Brain pericyte (primary cell): ENCODE measurements around the gene ATP1B1.
"Not testable (repeated sequence)": the region's sequence is repeated elsewhere in the genome, so short reads cannot be mapped to it uniquely, and the experiment has no call there.

ENCODE experiments used
- DNase-seq: peaks from one replicate; pipeline ENCODE4 v3.0.0-alpha.2; 2012; ENCODE audit warnings: low read depth, low spot score

The ATP1B1 gene

GRCh38 chr1:169115891-169116585, 9.5 kb downstream of the ATP1B1 start:
- no peak for DNase-seq

GRCh38 chr1:169117014-169117413, 10.5 kb downstream of the ATP1B1 start:
- DNase-seq: no peak

- DNase-seq: no peak
Observed at GRCh38 chr1:169117599-169117998, 11.1 kb downstream of the ATP1B1 start.

- DNase-seq: no peak
Observed at GRCh38 chr1:169118227-169118626, 11.7 kb downstream of the ATP1B1 start.

- no peak for DNase-seq
Observed at GRCh38 chr1:169119405-169119804, 12.9 kb downstream of the ATP1B1 start.

GRCh38 chr1:169120066-169120465, 13.6 kb downstream of the ATP1B1 start:
- no peak for DNase-seq

GRCh38 chr1:169121146-169121923, 14.8 kb downstream of the ATP1B1 start:
- DNase-seq: no peak

GRCh38 chr1:169122976-169123375, 16.5 kb downstream of the ATP1B1 start:
- no peak for DNase-seq

- no peak for DNase-seq
Observed at GRCh38 chr1:169124459-169124858, 18.0 kb downstream of the ATP1B1 start.

GRCh38 chr1:169125597-169125996, 19.1 kb downstream of the ATP1B1 start:
- not testable (repeated sequence) for DNase-seq

- no peak for DNase-seq
Observed at GRCh38 chr1:169126335-169126734, 19.8 kb downstream of the ATP1B1 start.

- no peak for DNase-seq
Observed at GRCh38 chr1:169127305-169127704, 20.8 kb downstream of the ATP1B1 start.

- no peak for DNase-seq
Observed at GRCh38 chr1:169128562-169128961, 22.1 kb downstream of the ATP1B1 start.

- no peak for DNase-seq
Observed at GRCh38 chr1:169129109-169129784, 22.8 kb downstream of the ATP1B1 start.

GRCh38 chr1:169130683-169131082, 24.2 kb downstream of the ATP1B1 start:
- no peak for DNase-seq

- no peak for DNase-seq
Observed at GRCh38 chr1:169132512-169133227, 26.2 kb downstream of the ATP1B1 start.

GRCh38 chr1:169133228-169133576, 26.7 kb downstream of the ATP1B1 start:
- DNase-seq: no peak

GRCh38 chr1:169133801-169134502, 27.5 kb downstream of the ATP1B1 start:
- DNase-seq: no peak

GRCh38 chr1:169137357-169137756, 30.9 kb downstream of the ATP1B1 start:
- DNase-seq: no peak

- no peak for DNase-seq
Observed at GRCh38 chr1:169138866-169139670, 32.6 kb downstream of the ATP1B1 start.

GRCh38 chr1:169141356-169141755, 34.9 kb downstream of the ATP1B1 start:
- DNase-seq: no peak
